Astrocyte (in vitro differentiated cells and primary cell): Measurements from ENCODE around the gene ZNF99.

Experiments used
- EZH2 ChIP-seq: IDR thresholded peaks from 2 replicates; pipeline ENCODE4 v1.6.1; 2012; ENCODE audit warnings: mild to moderate bottlenecking, low read length, inconsistent platforms; ENCODE audit not compliant: insufficient read depth
- TF ChIP-seq, protein P1 (sequence below): IDR thresholded peaks from 2 replicates; pipeline ENCODE4 v1.5.1; 2011; ENCODE audit warnings: low read depth, mild to moderate bottlenecking, inconsistent platforms, low read length, moderate library complexity; ENCODE audit not compliant: insufficient read depth

- TF ChIP-seq, protein P1, sequence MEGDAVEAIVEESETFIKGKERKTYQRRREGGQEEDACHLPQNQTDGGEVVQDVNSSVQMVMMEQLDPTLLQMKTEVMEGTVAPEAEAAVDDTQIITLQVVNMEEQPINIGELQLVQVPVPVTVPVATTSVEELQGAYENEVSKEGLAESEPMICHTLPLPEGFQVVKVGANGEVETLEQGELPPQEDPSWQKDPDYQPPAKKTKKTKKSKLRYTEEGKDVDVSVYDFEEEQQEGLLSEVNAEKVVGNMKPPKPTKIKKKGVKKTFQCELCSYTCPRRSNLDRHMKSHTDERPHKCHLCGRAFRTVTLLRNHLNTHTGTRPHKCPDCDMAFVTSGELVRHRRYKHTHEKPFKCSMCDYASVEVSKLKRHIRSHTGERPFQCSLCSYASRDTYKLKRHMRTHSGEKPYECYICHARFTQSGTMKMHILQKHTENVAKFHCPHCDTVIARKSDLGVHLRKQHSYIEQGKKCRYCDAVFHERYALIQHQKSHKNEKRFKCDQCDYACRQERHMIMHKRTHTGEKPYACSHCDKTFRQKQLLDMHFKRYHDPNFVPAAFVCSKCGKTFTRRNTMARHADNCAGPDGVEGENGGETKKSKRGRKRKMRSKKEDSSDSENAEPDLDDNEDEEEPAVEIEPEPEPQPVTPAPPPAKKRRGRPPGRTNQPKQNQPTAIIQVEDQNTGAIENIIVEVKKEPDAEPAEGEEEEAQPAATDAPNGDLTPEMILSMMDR = no peak
- no peak for TF ChIP-seq EZH2
These were observed 47.3 kb upstream of the ZNF99 start for GRCh38 chr19:22831211-22831610.
